Neural crest cell (in vitro differentiated cells): ENCODE results near the gene OPRD1. TPM values are rescaled to one million over a fixed set of nuclear protein-coding genes. Genes with fewer than 3 reads are reported as not detected.
A peak's percentile ranks its signal among the peaks of the same experiment; 100 is the strongest.

Source experiments
- DNase-seq: peaks from one replicate; pipeline ENCODE4 v3.0.0; 2021; ENCODE audit warnings: low read depth, mixed read lengths, low spot score
- H3K27ac Mint-ChIP-seq: one replicate; pipeline ENCODE4 v1.8.0; 2021; ENCODE audit warnings: mild to moderate bottlenecking, mixed read lengths; ENCODE audit not compliant: unreplicated experiment
- H3K27me3 Mint-ChIP-seq: 2 replicates; pipeline ENCODE4 v1.8.0; 2021; ENCODE audit warnings: low read depth, mild to moderate bottlenecking, mixed read lengths
- H3K36me3 Mint-ChIP-seq: 2 replicates; pipeline ENCODE4 v1.8.0; 2021; ENCODE audit warnings: low read depth, mild to moderate bottlenecking, mixed read lengths
- H3K4me1 Mint-ChIP-seq: 2 replicates; pipeline ENCODE4 v1.8.0; 2021; ENCODE audit warnings: mixed read lengths
- H3K4me3 Mint-ChIP-seq: one replicate; pipeline ENCODE4 v1.8.0; 2021; ENCODE audit warnings: mild to moderate bottlenecking, mixed read lengths
- H3K9me3 Mint-ChIP-seq: 2 replicates; pipeline ENCODE4 v1.8.0; 2021; ENCODE audit warnings: mixed read lengths
- total RNA-seq: library from RNA; stranded (reverse); gene quantifications from 2 replicates; pipeline ENCODE4 v1.2.1, GENCODE V29; 2021
- TF ChIP-seq, protein P1 (sequence below): fragments of 200-600 bp; sonication (generic); conservative IDR thresholded peaks from 2 replicates; pipeline ENCODE4 v1.5.0; 2021; ENCODE audit warnings: antibody characterized with exemption, mild to moderate bottlenecking

Gene OPRD1
- total RNA-seq, 1 donor from 2014 or later = 3.9 TPM

DNA sequence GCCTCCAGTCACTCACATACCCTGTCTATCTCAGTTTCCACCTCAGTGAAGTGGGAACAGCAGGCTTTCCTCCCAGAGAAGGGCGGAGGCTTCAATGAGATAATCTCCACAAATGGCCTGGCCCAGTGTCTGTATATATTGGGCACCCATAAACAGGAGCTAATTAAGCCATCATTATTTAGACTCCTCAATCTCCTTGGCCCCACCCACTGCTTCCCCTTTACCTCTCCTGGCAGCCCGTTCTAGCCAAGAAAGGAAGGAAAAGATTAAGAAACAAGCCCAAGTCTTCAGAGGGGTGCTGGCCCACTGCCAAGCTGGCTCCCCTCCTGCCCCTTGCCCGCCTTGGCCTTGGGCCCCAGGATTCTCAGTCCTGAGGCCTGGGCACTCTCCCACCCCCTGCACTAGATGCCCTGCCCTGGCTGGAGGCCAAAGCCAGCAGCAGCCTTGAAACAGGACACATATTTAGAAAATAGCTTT lies 86.5 kb downstream of the OPRD1 start:
- Mint-ChIP-seq H3K36me3 (no peaks in the 10 kb centered on the region), H3K9me3 (no peaks in the 10 kb centered on the region), H3K4me3 (no peak overlapping the region), H3K27me3 (no peaks in the 10 kb centered on the region), H3K4me1 (peaks cover 3% of the 10 kb centered on the region), H3K27ac (peak overlapping the region; percentile 58)
- DNase-seq = no peak
- TF ChIP-seq, protein P1, sequence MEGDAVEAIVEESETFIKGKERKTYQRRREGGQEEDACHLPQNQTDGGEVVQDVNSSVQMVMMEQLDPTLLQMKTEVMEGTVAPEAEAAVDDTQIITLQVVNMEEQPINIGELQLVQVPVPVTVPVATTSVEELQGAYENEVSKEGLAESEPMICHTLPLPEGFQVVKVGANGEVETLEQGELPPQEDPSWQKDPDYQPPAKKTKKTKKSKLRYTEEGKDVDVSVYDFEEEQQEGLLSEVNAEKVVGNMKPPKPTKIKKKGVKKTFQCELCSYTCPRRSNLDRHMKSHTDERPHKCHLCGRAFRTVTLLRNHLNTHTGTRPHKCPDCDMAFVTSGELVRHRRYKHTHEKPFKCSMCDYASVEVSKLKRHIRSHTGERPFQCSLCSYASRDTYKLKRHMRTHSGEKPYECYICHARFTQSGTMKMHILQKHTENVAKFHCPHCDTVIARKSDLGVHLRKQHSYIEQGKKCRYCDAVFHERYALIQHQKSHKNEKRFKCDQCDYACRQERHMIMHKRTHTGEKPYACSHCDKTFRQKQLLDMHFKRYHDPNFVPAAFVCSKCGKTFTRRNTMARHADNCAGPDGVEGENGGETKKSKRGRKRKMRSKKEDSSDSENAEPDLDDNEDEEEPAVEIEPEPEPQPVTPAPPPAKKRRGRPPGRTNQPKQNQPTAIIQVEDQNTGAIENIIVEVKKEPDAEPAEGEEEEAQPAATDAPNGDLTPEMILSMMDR = no peak

GRCh38 chr1:28899267-28899666 lies 87.3 kb downstream of the OPRD1 start:
- Mint-ChIP-seq H3K9me3 (peaks cover under 1% of the 10 kb centered on the region), H3K4me3 (no peak overlapping the region), H3K27ac (no peak overlapping the region), H3K36me3 (no peaks in the 10 kb centered on the region), H3K4me1 (no peaks in the 10 kb centered on the region), H3K27me3 (no peaks in the 10 kb centered on the region)
- DNase-seq = no peak
- TF ChIP-seq, protein P1 = no peak

DNA sequence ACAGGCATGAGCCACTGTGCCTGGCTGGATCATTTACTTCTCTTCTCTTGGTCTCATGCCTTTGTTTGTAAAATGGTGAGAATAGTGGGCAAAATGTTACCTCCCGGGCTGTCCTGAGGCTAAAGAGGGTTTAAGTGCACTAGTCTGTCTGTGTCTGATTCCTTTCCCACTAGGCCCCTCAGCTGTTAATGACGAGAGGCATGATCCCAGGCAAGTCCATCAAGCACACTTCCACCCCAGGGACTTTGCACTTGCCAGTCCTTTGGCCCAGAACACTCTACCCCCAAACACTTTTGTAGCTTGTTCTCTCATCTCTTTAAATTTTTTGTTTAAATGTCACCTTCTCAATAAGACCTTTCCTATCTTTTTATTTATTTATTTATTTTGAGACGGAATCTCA lies 88.6 kb downstream of the OPRD1 start:
- Mint-ChIP-seq H3K4me3 (no peak overlapping the region), H3K4me1 (no peaks in the 10 kb centered on the region), H3K9me3 (peaks cover 2% of the 10 kb centered on the region), H3K36me3 (no peaks in the 10 kb centered on the region), H3K27me3 (no peaks in the 10 kb centered on the region), H3K27ac (no peak overlapping the region)
- no peak for DNase-seq
- TF ChIP-seq, protein P1 = no peak

GRCh38 chr1:28902738-28903137 lies 90.8 kb downstream of the OPRD1 start:
- no peak overlapping the region for H3K27ac Mint-ChIP-seq
- H3K4me3 Mint-ChIP-seq = no peak overlapping the region
- TF ChIP-seq, protein P1 = no peak
- no peaks in the 10 kb centered on the region for H3K27me3 Mint-ChIP-seq
- no peak for DNase-seq
- no peaks in the 10 kb centered on the region for H3K36me3 Mint-ChIP-seq
- peaks cover 5% of the 10 kb centered on the region for H3K4me1 Mint-ChIP-seq
- peaks cover 2% of the 10 kb centered on the region for H3K9me3 Mint-ChIP-seq

GRCh38 chr1:28905921-28906666 lies 94.1 kb downstream of the OPRD1 start:
- TF ChIP-seq, protein P1 = no peak
- Mint-ChIP-seq H3K27ac (peak overlapping the region; percentile 53), H3K4me1 (peaks cover 11% of the 10 kb centered on the region), H3K4me3 (no peak overlapping the region), H3K27me3 (no peaks in the 10 kb centered on the region), H3K9me3 (peaks cover 2% of the 10 kb centered on the region), H3K36me3 (no peaks in the 10 kb centered on the region)
- DNase-seq = no peak
